ENCODE results near the gene MYBPC2. TPM values are rescaled to one million over a fixed set of nuclear protein-coding genes. Genes with fewer than 3 reads are reported as not detected.
"Not testable (repeated sequence)": the region's sequence is repeated elsewhere in the genome, so short reads cannot be mapped to it uniquely, and the experiment has no call there.

The MYBPC2 gene
- 0.75 TPM for polyA plus RNA-seq (2013, experiment 1 of 2)
- 0.95 TPM for polyA plus RNA-seq (2013, experiment 2 of 2)

- no peaks in the 10 kb centered on the region for H3K36me3 ChIP-seq (ENCODE audit: insufficient read depth, low read length)
- H3K4me1 ChIP-seq (ENCODE audit: insufficient read depth, low read length): peaks cover 12% of the 10 kb centered on the region
- no peaks in the 10 kb centered on the region for H3K27me3 ChIP-seq (ENCODE audit: insufficient read depth, low read length)
- H3K4me3 ChIP-seq (ENCODE audit: low read length): peak within 1 kb of the TSS; percentile 69
- H3K9ac ChIP-seq (ENCODE audit: low read depth, low read length): peak within 1 kb of the TSS; percentile 68
- no peaks in the 10 kb centered on the region for H3K9me3 ChIP-seq (ENCODE audit: insufficient read depth, low read depth, low read length)
- WGBS: 13% methylated on average over 40 of the region's 40 CpGs
- peak within 1 kb of the TSS; percentile 78; the same call in 1 of the 2 replicates for H3K27ac ChIP-seq (ENCODE audit: low read depth, low read length)
Observed at GRCh38 chr19:50432221-50433028, at the start of gene MYBPC2. Gene MYBPC2, plus strand, starts transcription at chr19:50432892. Its CDS starts 62 bp downstream, at chr19:50432954.

GRCh38 chr19:50383001-50383851 is 49.5 kb upstream of the MYBPC2 start:
- Histone ChIP-seq H3K9ac (ENCODE audit: low read depth, low read length) (peak overlapping the region; percentile 73), H3K4me3 (ENCODE audit: low read length) (peak overlapping the region; percentile 96), H3K36me3 (ENCODE audit: insufficient read depth, low read length) (peaks cover 64% of the 10 kb centered on the region), H3K27ac (ENCODE audit: low read depth, low read length) (0 out of 2 replicates have a peak overlapping the region, but pooled peaks have one; percentile 8), H3K9me3 (ENCODE audit: insufficient read depth, low read depth, low read length) (no peaks in the 10 kb centered on the region), H3K27me3 (ENCODE audit: insufficient read depth, low read length) (no peaks in the 10 kb centered on the region), H3K4me1 (ENCODE audit: insufficient read depth, low read length) (peaks cover 8% of the 10 kb centered on the region; the same call in 1 of the 2 replicates)
- 52% methylated on average over 21 of the region's 21 CpGs for WGBS

GRCh38 chr19:50383852-50384684 is 48.6 kb upstream of the MYBPC2 start, which contains the start of gene POLD1:
Gene POLD1, plus strand, starts transcription at chr19:50384347. Its CDS starts 14,505 bp downstream, at chr19:50398852.
- WGBS: under 1% methylated on average over 78 of the region's 78 CpGs
- peaks cover 8% of the 10 kb centered on the region; the same call in 1 of the 2 replicates for H3K4me1 ChIP-seq (ENCODE audit: insufficient read depth, low read length)
- H3K9ac ChIP-seq (ENCODE audit: low read depth, low read length): peak within 1 kb of the TSS; percentile 93
- peak within 1 kb of the TSS; percentile 96 for H3K4me3 ChIP-seq (ENCODE audit: low read length)
- peak within 1 kb of the TSS; percentile 92 for H3K27ac ChIP-seq (ENCODE audit: low read depth, low read length)
- H3K36me3 ChIP-seq (ENCODE audit: insufficient read depth, low read length): peaks cover 62% of the 10 kb centered on the region
- H3K27me3 ChIP-seq (ENCODE audit: insufficient read depth, low read length): no peaks in the 10 kb centered on the region
- no peaks in the 10 kb centered on the region for H3K9me3 ChIP-seq (ENCODE audit: insufficient read depth, low read depth, low read length)

GRCh38 chr19:50384685-50385535 is 47.8 kb upstream of the MYBPC2 start:
- Histone ChIP-seq H3K27me3 (ENCODE audit: insufficient read depth, low read length) (no peaks in the 10 kb centered on the region), H3K4me3 (ENCODE audit: low read length) (peak overlapping the region; percentile 96), H3K27ac (ENCODE audit: low read depth, low read length) (peak overlapping the region; percentile 92), H3K9me3 (ENCODE audit: insufficient read depth, low read depth, low read length) (no peaks in the 10 kb centered on the region), H3K36me3 (ENCODE audit: insufficient read depth, low read length) (peaks cover 58% of the 10 kb centered on the region), H3K4me1 (ENCODE audit: insufficient read depth, low read length) (peaks cover 8% of the 10 kb centered on the region; the same call in 1 of the 2 replicates), H3K9ac (ENCODE audit: low read depth, low read length) (peak overlapping the region; percentile 93)
- WGBS: 20% methylated on average over 26 of the region's 26 CpGs

- 95% methylated on average over 20 of the region's 21 CpGs for WGBS
- Histone ChIP-seq H3K9ac (ENCODE audit: low read depth, low read length) (no peak overlapping the region), H3K27ac (ENCODE audit: low read depth, low read length) (no peak overlapping the region), H3K27me3 (ENCODE audit: insufficient read depth, low read length) (no peaks in the 10 kb centered on the region), H3K4me3 (ENCODE audit: low read length) (no peak overlapping the region), H3K9me3 (ENCODE audit: insufficient read depth, low read depth, low read length) (0 out of 2 replicates have a peak, but pooled peaks cover 4% of the 10 kb centered on the region), H3K36me3 (ENCODE audit: insufficient read depth, low read length) (peaks cover 45% of the 10 kb centered on the region), H3K4me1 (ENCODE audit: insufficient read depth, low read length) (peaks cover 8% of the 10 kb centered on the region; the same call in 1 of the 2 replicates)
Observed at GRCh38 chr19:50387176-50387867, 45.4 kb upstream of the MYBPC2 start.

GRCh38 chr19:50387868-50388245 is 44.8 kb upstream of the MYBPC2 start:
- no peak overlapping the region for H3K4me3 ChIP-seq (ENCODE audit: low read length)

GRCh38 chr19:50390295-50390694 is 42.4 kb upstream of the MYBPC2 start:
- H3K36me3 ChIP-seq (ENCODE audit: insufficient read depth, low read length): peaks cover 52% of the 10 kb centered on the region

More at GRCh38 chr19:50387868-50388245, 44.8 kb upstream of the MYBPC2 start:
- H3K27ac ChIP-seq (ENCODE audit: low read depth, low read length): no peak overlapping the region
- H3K27me3 ChIP-seq (ENCODE audit: insufficient read depth, low read length): no peaks in the 10 kb centered on the region
- H3K4me1 ChIP-seq (ENCODE audit: insufficient read depth, low read length): peaks cover 8% of the 10 kb centered on the region; the same call in 1 of the 2 replicates
- peaks cover 8% of the 10 kb centered on the region; the same call in 1 of the 2 replicates for H3K9me3 ChIP-seq (ENCODE audit: insufficient read depth, low read depth, low read length)
- H3K9ac ChIP-seq (ENCODE audit: low read depth, low read length): no peak overlapping the region
- H3K36me3 ChIP-seq (ENCODE audit: insufficient read depth, low read length): peaks cover 47% of the 10 kb centered on the region
- 95% methylated on average over 8 of the region's 8 CpGs for WGBS

GRCh38 chr19:50390952-50391351 is 41.7 kb upstream of the MYBPC2 start:
- not testable (repeated sequence) for H3K27me3 ChIP-seq (ENCODE audit: insufficient read depth, low read length); H3K4me1 ChIP-seq (ENCODE audit: insufficient read depth, low read length); H3K27ac ChIP-seq (ENCODE audit: low read depth, low read length); H3K4me3 ChIP-seq (ENCODE audit: low read length); H3K9me3 ChIP-seq (ENCODE audit: insufficient read depth, low read depth, low read length); H3K9ac ChIP-seq (ENCODE audit: low read depth, low read length)
- peaks cover 49% of the 10 kb centered on the region for H3K36me3 ChIP-seq (ENCODE audit: insufficient read depth, low read length)
- WGBS: 96% methylated on average over 19 of the region's 23 CpGs

More at GRCh38 chr19:50390295-50390694, 42.4 kb upstream of the MYBPC2 start:
- not testable (repeated sequence) for H3K9me3 ChIP-seq (ENCODE audit: insufficient read depth, low read depth, low read length); H3K9ac ChIP-seq (ENCODE audit: low read depth, low read length); H3K4me3 ChIP-seq (ENCODE audit: low read length); H3K27me3 ChIP-seq (ENCODE audit: insufficient read depth, low read length); H3K4me1 ChIP-seq (ENCODE audit: insufficient read depth, low read length); H3K27ac ChIP-seq (ENCODE audit: low read depth, low read length)
- WGBS: 98% methylated on average over 3 of the region's 3 CpGs

- Histone ChIP-seq H3K27ac (ENCODE audit: low read depth, low read length) (no peak overlapping the region), H3K4me1 (ENCODE audit: insufficient read depth, low read length) (no peaks in the 10 kb centered on the region), H3K27me3 (ENCODE audit: insufficient read depth, low read length) (no peaks in the 10 kb centered on the region), H3K36me3 (ENCODE audit: insufficient read depth, low read length) (peaks cover 35% of the 10 kb centered on the region), H3K9me3 (ENCODE audit: insufficient read depth, low read depth, low read length) (peaks cover 8% of the 10 kb centered on the region; the same call in 1 of the 2 replicates), H3K4me3 (ENCODE audit: low read length) (no peak overlapping the region), H3K9ac (ENCODE audit: low read depth, low read length) (no peak overlapping the region)
- 82% methylated on average over 3 of the region's 5 CpGs for WGBS
Observed at GRCh38 chr19:50392759-50393158, 39.9 kb upstream of the MYBPC2 start.
